Stimulated activated CD8-positive, alpha-beta memory T cell treated with anti-CD3 and anti-CD28 coated beads, Interleukin-4, amount 100 ng/mL, for 1 hour (primary cell): ENCODE results near the gene STK39.

Experiments
- DNase-seq, 2 donors: peaks; one replicate each; pipeline ENCODE4 v3.0.0-alpha.2; 2020; ENCODE audit warnings: low read depth in 2 of 2, low spot score in 1 of 2

The STK39 gene

DNA sequence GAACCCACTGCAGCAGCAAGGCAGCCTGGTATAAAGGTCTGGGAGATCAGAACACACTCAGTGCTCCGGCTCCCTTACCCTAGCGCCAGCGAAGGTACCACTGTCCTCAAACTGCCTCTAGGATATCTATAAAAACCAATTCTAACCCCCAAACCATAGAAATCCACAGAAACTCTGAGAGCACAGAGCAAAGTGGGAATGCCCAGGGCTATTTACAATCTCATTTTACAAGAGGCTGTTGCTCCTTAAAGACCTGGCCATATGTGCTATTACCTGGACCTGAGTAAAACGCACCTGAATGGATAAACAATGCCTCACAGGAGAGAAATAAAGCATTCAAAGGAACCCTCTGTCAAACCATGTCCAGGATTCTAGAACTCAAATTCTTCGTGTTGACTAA is 4.3 kb downstream of the STK39 start:
- no peak for DNase-seq

DNA sequence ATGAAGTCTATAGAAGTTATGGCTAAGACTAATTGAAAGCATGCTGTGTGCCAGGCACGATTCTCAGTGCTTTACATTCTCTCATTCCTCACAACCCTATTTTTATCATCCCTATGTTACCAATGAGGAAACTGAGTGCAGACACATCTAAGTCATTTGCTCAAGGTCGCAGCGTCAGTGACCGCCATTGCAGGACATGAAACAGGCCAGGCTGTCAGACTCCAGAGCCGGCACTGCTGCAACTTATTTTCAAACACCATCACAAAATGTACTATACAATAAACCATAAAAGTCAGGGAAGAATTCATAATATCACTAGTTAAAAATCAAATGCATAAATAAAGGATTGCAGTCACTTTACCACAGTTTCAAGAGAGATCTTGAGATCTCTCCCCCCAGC is 5.6 kb downstream of the STK39 start:
- no peak for DNase-seq

DNA sequence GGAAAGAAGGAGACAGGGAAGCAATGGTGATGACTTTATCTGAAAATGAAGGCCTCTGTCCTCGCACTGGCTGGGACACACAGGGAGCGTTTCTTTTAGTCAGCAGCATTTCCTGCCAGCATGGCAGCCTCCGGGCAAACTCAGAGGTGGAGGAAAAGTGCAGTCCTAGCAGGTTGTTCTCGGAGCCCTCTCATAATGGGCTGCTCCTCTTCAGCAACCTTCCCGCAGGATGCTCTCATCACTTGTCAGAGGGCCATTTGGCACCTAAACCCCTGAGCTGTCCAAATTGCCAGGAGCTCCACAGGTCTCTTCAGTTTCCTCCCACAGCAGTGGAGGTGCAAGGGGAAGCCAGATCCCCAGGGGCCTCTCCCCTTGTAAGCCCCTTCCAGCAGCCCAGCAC is 6.2 kb downstream of the STK39 start:
- DNase-seq, result no peak

DNA sequence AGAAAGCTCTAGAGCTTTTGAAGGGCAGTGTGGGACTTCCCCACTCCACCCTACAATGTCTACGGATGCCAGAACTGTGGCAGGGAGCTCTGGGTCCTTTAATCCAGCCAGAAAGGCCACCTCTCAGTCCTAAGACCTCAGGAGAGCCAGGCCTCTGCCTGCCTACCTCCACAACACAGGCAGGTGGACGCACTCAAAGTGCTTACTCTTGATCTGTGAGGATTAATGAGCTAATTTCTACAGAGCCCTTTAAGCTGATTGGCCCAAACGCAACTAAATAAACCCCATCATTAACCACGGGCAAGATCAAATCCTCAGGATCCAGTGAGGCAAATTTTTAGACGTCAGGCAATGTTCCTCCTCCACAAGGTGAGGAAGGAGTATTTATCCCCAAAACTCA is 8.1 kb downstream of the STK39 start:
- DNase-seq, result no peak

DNA sequence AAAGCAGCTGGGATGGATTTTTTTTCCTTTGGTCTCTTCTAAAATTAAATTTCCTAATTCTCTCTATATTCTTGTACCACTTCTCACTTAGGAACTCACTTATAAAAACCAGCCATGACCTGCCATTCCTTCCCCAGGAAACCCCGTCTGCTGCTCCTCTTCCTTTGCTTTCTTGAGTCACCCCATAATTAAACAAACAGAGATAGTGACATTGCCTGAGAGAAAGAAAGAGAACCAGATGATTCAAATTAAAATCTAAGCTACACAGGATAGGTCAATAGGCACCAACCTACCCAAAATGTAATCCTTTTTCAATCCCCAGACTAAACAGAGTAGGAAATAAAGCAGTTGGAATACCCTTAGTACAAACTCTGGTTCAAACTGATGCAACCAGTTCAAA is 9.7 kb downstream of the STK39 start:
- no peak for DNase-seq

DNA sequence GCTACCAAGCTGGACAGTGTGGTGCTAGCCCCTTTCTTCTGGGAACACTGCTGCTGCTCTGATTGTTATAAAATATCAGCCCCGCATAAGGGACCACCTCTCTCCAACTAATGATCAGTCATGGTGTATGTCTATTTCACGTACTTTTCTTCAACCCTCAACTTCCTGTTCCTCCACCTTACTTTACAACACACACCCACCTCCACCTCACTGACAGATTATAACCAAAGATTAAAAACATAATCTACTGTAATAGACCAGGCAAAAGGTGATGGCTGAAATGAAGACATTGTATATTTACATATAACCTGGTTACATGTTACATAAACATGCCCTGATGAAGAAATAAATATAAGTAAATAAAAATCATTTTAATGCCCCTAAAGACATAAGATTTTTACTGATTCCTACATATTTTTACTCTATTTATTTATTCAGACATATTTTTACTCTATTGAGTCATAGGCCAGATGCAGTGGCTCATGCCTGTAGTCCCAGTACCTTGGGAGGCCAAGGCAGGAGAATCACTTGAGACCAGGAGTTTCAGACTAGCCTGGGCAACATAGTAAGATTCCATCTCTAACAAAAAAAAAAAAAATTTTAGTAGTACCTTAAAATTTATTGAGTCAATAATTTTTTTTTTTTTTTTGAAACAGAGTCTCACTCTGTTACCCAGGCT is 12.8 kb downstream of the STK39 start:
- no peak for DNase-seq

DNA sequence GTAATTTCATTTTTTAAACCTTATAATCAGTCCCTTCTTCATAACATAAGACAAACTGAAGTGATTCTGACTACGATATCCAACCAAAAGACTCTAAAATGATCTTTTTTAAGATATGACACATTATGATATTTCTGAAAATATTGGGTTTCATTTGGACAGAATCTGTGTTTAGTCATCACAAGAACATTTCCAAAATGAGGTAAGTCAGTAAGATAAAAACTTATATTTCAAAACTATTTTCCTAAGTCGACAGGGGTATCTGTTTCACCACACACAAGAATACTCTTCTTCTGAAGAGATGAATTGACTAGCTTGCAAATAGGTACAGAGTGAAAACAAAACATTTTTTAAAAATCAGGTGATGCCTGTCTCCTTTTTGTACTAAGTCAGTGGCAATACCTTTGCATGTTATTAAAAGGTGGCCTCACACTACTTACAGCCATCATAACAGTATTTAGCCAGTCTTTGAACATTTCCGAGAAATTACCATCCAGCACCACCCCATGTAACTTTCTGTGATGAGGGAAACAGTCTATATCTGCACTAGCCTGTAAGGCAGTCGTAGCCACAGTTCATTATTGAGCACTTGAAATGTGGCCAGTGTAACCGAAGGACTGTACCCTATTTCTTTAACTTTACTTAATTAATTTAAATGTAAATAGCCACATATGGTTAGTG is 13.5 kb downstream of the STK39 start:
- no peak for DNase-seq

DNA sequence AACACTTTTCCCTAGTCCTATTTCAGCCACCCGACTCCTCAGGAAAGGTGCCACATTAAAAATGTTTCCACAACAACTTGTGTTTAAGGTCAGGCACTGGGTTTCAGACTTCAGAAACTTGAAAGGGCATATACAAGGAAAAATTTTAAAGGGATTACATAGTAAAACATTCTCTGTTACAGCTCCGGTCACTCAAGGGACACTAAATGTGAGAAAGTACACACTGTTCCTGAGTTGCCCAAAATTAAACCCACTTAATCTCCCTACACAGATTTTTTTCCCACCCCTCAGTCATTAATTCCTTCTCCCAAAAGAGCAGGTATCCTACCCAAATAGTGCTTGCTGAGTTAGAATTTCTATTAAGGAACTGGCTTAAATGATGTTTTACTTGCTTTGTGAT is 14.2 kb downstream of the STK39 start:
- DNase-seq, result no peak

DNA sequence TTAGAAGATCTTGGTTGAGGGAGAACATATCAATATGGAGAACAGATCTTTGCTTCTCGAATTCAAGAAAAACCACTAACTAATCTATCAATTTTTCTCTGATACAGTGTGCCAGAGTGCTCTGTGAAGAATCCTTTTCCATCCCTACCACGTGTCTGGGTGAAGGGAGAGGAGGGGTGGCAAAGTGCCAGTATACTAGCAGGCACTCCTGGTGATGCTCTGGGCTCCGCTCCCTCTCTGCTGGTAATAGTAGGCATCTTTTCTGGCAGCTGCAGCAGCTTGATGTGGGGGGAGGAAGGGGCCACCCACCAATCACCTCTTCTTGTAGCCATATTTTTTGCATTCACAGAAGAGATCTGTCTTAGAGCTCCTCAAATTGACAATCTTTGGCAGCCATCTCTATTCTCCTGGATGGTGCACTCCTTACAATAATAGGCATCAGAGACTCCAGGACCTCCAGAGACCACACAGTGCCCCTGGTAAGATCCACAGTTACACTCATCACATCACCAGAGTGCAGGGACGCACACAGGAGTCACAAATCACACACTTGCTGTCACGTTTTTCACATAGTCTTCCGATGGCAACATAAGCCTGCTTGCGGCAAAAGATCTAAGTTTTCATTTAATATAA is 15.7 kb downstream of the STK39 start:
- no peak for DNase-seq

DNA sequence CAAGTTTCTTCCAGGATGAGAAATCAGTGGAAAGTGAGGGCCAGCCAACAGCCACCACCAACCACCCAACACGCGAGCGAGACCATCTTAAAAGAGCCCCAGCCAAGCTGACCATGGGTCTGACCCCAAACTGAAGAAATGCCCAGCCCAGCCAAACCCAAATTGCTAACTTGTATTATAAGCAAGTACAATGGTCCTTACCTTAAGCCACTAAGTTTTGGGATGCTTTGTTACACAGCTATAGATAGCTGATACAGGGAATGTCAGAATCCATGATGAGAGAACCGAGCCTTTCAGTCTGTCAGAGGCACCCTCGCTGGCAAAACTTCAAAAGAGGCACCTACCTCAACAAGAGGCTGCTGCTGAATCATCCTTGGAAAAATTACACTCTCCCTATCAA is 17.0 kb downstream of the STK39 start:
- DNase-seq, result no peak

DNA sequence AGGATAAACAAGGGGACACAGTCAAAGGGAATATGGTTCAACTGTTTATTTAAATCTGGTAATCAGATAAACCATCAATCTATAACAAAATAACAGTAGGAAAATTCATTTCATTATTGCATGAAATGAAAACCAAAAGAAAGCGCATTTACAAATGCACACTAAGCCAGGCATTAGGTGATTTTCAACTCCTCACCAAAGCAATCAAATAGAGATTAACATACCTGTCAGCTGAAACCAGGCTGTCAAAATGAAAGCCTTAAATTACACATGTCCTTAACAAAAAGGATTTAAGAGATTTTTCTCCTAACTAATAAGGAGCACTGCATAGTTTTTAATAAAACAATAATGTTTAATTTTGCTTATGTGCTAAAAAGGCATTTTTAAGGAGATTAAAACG is 23.0 kb downstream of the STK39 start:
- no peak for DNase-seq

DNA sequence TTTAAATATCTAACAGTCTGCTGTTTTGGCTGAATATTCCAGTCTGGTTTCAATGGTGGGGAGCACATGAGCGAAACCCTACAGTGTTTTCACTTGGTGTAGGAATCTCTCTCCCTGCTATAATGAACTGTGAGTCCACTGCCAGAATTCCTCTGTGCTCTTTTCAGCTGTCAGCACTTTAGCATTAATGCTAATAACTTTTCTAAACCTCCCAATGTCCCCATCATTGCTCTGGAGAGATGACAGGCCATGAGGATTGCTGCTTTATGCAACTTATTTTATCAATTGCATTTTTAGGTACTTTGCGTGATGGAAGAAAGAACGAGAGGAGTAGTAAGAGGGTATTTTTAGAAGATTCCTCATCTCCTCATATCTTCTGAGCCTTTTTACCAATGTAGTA is 25.3 kb downstream of the STK39 start:
- DNase-seq, result no peak

DNA sequence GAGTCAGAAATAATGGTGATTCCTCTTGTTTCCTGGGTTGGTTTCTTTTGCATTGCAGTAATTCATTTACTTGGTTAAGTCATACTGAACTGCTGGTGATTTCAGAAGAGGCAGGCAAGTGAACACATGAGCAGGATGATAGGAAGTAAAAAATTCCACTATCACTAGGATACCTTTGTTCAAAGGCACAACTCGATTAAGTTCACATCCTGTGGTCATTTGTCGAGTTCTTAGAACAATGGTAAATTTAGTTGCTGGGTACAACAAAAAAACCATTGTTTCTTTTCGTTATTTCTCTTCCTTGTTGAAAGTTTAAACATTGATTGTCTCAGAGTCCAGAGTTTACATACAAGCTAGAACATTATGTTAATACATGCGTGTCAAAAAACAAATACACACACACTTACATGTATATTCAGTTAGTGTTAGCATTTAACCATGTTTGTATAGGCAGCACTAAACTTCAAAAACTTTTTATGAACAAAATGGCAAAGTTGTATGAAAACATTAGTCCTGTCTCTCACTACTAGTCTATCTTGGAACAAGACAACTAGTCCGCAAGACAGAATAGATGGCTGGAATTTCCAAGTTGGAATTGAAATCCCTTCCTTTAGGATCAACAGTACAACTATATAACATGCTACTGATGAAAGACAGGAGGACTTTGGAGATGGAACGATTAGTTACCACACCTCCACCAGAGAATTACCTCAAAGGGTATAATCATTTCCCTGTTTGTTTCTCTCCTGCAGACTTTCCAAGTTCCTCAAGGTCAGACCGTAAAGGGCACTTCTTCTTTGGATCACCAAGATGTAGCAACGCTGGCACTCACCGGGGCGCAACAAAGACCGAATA is 26.2 kb downstream of the STK39 start:
- DNase-seq, result no peak

DNA sequence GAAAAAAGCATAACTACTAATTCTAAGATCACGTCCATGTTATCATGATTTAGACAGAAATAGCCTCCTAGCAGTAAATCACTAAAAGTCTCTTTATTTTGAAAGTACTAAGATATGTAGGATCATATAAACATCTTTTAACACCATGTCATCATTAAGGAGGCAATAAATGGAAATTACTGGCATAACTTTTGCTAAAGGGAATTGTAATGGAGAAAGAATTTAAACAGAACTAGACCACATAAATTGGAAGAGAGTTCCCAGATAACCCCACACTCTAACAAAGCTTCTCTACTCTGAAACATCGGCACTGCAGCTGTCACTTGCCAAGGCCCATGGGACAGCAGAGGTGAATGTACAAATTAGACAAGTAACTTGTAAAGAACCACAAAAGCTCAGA is 29.5 kb downstream of the STK39 start:
- DNase-seq, result no peak

DNA sequence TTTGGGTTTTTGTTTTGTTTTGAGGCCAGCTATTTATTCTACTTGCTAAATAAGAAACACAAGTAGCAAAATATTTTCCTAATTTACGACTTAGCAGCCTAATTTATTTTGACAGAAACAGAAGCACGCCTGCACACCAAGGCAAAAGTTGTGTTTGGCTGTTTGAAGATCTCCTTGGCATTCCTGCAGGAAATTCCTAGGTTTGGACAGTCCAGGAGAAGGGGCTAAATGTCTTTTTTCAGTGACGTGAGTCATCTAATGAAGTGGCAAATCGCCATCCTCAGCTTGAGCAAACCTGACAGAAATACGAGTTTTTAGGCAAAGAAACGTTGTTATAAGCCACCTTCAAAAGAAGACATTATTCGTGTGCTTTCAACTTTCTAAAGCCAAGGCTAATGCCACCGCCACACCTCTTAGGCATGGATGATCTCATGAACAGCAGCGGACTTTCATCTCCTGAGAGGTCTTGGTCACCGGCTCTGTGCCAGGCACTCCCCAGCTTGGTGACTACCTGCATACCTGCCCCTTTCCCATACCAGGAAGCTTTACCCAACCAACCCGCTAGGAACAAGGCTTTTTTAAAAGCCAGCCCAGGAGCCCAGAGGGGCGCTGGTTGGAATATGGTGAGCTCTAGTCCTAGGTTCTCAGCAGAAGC is 30.9 kb downstream of the STK39 start:
- DNase-seq, result no peak

DNA sequence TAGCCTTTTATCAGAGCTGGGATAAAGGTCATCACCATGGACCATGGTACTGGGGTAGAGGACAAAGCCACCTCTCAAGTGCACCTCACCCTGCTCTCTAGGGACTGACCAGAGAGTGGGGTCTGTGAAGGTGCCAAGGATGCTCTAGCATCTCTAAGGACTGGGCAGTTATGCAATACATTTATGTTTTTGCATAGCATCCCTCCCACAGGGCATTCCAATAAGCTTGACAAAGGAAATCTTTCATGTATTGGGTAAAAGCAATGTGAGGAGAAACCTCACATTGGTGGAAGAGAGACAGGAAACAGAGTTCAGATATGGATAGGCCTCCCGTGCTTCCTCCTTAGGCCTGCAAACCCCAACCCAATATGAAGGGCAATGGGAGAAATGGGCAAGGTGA is 31.6 kb downstream of the STK39 start:
- no peak for DNase-seq

DNA sequence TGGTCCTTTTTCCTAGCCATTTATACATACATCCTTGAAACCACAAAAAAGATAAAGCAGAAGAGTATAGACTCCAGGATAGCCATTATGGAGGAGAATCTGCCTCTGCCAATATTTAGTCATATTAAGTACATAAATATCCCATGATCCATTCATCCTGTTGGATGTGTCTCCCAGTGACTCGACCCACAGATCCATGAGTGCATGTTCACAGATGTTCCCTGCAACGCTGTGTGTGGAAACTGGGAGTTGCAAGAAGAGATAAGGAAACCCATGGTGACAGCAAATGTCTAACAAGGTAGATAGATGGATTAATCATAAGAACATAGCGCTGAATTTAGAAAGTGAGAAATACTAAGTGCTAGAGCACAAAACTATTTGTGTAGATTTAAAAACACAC is 34.5 kb downstream of the STK39 start:
- DNase-seq, result no peak

DNA sequence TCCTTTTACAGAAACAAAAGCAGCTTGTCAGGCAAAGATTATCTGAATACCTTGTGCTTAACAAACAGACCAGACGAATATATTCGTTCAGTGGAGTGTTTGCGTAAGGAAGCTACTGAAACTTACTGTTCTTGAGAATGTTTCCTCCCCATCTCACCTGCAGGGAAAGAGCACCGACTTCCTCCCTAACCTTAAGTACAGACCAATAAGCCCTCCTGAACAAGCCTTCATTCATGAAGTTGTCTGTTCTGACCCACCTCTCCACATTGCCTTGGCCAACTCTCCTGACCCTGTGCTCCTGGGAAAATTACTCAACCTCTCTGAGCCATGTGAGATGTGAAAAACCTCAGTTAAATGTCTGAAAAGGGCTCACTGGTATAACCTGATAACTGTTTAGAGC is 35.2 kb downstream of the STK39 start:
- DNase-seq, result no peak

DNA sequence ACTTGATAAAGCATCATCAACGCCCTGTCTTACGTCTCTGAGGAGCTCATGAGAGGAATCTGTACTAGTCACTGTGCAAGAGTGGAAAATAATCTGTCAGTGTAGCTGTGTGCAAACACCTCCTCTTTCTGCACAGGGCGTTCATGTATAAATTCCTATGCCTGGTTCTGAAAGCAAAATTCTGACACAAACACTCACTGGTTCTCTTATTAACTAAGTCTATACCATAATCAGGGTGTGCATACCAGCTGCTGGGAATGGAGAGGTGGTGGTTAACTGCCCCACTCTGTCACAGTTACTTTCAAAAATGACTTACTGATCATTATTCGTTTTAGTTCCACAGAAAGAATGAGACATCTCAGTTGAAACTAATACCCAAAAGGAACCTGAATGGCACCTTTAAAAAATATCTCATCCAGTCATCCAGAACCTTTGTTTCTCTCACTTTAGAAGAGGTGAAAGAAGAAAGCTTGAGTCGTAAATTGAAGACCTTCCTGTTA is 35.7 kb downstream of the STK39 start:
- DNase-seq, result no peak

DNA sequence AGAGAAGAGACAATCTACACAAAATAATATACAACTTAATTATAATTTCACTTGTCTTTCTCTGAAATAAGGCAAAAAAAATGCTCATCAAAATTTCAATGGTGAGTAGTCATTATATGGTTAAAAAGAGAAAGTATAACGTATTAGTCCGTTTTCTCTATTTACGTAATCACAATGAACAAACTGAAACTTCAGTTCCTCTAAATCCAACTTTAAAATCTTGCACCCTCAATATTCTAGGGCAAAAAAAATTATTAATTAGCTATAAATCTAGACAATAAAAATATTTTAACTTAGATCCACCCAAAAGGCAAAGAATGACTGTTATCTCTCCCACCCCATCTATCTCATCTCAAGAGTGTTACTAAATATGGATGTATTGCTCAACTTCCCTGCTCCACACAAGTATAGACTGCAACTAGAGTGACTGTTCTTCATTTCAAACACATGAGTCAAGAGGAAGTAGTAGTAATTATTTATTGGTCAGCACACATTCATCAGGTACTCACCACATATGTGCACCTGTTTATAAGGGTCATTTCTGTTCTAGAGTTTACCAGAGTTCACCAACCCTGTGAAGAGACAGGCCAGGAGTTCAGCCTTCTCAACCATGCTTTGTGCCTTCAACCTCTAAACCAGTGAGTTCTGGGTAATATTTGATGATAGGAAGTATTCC is 36.4 kb downstream of the STK39 start:
- DNase-seq, result no peak
